Stomach (tissue), 9 donors: ENCODE data around the gene DISC1. TPM values are rescaled to one million over a fixed set of nuclear protein-coding genes. Genes with fewer than 3 reads are reported as not detected.
"Not testable (repeated sequence)": the region's sequence is repeated elsewhere in the genome, so short reads cannot be mapped to it uniquely, and the experiment has no call there.

ENCODE experiments used
- DNase-seq, 2 donors: peaks; one replicate each; pipeline versions ENCODE4 v3.0.0 to v3.0.0-alpha.2; 2013 to 2019
- H3K27ac ChIP-seq, 5 donors: fragments of 200-600 bp in 4 of 5; sonication (generic) in 4 of 5; one replicate each; pipeline ENCODE4 v1.5.1; 2013 to 2019; ENCODE audit warnings: mild to moderate bottlenecking in 1 of 5, moderate library complexity in 1 of 5
- H3K27me3 ChIP-seq, 3 donors: fragments of 200-600 bp; sonication (generic); one replicate each; pipeline ENCODE4 v1.5.1; 2017 to 2019; ENCODE audit warnings: mixed run types in 1 of 3
- H3K36me3 ChIP-seq, 4 donors: fragments of 200-600 bp; sonication (generic); 1 replicate in 3 of 4; 2 replicates in 1 of 4; pipeline ENCODE4 v1.5.1; 2016 to 2019
- H3K4me1 ChIP-seq, 4 donors: fragments of 200-600 bp; sonication (generic); one replicate each; pipeline ENCODE4 v1.5.1; 2016 to 2019
- H3K4me3 ChIP-seq, 4 donors: fragments of 200-600 bp; sonication (generic) in 3 of 4; one replicate each; pipeline ENCODE4 v1.5.1; 2016 to 2019; ENCODE audit warnings: mild to moderate bottlenecking in 1 of 4
- H3K9me3 ChIP-seq, 4 donors: fragments of 200-600 bp; sonication (generic); one replicate each; pipeline ENCODE4 v1.5.1; 2016 to 2019
- CTCF ChIP-seq, 7 experiments: fragments of 450-650 bp in 4 of 7; fragments of 200-600 bp in 3 of 7; sonication (generic) in 3 of 7; IDR thresholded peaks; one replicate each; pipeline ENCODE4 v1.5.1; 2016 to 2019; ENCODE audit warnings: antibody characterized with exemption in 7 of 7, control low read depth in 2 of 7, mild to moderate bottlenecking in 1 of 7
- EP300 ChIP-seq: sonication (generic); formaldehyde crosslinking; IDR thresholded peaks from one replicate; pipeline ENCODE4 v1.6.1; 2017; ENCODE audit warnings: antibody characterized with exemption
- POLR2A ChIP-seq, 4 donors: fragments of 450-650 bp; IDR thresholded peaks; one replicate each; pipeline ENCODE4 v1.6.1; 2016; ENCODE audit warnings: antibody characterized with exemption in 4 of 4, control low read depth in 2 of 4, mild to moderate bottlenecking in 1 of 4, moderate library complexity in 1 of 4
- POLR2AphosphoS5 ChIP-seq, 3 donors: sonication (generic); formaldehyde crosslinking; IDR thresholded peaks; one replicate each; pipeline ENCODE4 v1.6.1; 2016; ENCODE audit warnings: antibody characterized with exemption in 3 of 3
- WGBS, 5 donors: extraction: QIAGEN DNeasy Blood & Tissue Kit in 3 of 5; methylation state at CpG; one replicate each; pipeline versions ENCODE4 v1.1.5 to v1.1.7; 2013 to 2018; 5-methylcytosine and 5-hydroxymethylcytosine counted together
- intact Hi-C: fragments of 100-400 bp; cut with DNase I; formaldehyde crosslinking; loops from one replicate; pipeline ENCODE4 v1.15.1; 2023; ENCODE audit warnings: low total_unique reads
- polyA plus RNA-seq, 3 donors: library from polyadenylated mRNA; stranded (reverse); fragments of 200-250 nt; gene quantifications; one replicate each; pipeline ENCODE4 v1.2.3, GENCODE V29; 2013
- total RNA-seq, 5 donors: library from RNA; depleted of rRNA; stranded (reverse); fragments of >200 nt; gene quantifications; one replicate each; pipeline versions ENCODE4 v1.1.0 to v1.2.3, GENCODE V29; 2014 to 2016
- donor health status: healthy with polysubstance abuse.
- donor health status: Bipolar disorder and iron deficiency.
- donor health status: healthy.

DISC1 gene
- total and polyA plus RNA-seq, 8 donors: 0.43 to 29.8 (median 1.6) TPM

GRCh38 chr1:231761747-231762541 is 135.4 kb downstream of the DISC1 start:
- 58 to 77% (median 63%) methylated on average over 6 of the region's 6 CpGs for WGBS, 5 donors
- intact Hi-C loops: no loop called here
- TF ChIP-seq EP300: no peak
- no peak for TF ChIP-seq POLR2AphosphoS5 (IDR thresholded peaks at IDR 0.05)
- no peak for TF ChIP-seq CTCF (IDR thresholded peaks at IDR 0.05)

GRCh38 chr1:231763456-231763855 is 136.9 kb downstream of the DISC1 start:
- Histone ChIP-seq H3K36me3 (peaks cover 0 to 5% (median 0%) of the 10 kb centered on the region in 4 donors), H3K4me1 (no peaks in the 10 kb centered on the region), H3K27me3 (no peaks in the 10 kb centered on the region), H3K4me3 (no peak overlapping the region), H3K9me3 (no peaks in the 10 kb centered on the region), H3K27ac (no peak overlapping the region)
- no peak for DNase-seq
- TF ChIP-seq CTCF (IDR thresholded peaks at IDR 0.05): no peak
- no peak for TF ChIP-seq EP300
- TF ChIP-seq POLR2AphosphoS5 (IDR thresholded peaks at IDR 0.05): no peak
- TF ChIP-seq POLR2A (IDR thresholded peaks at IDR 0.05): no peak
- intact Hi-C loops: no loop called here
- 76 to 94% (median 90%) methylated on average over 2 of the region's 2 CpGs for WGBS, 5 donors

More at GRCh38 chr1:231761747-231762541, 135.4 kb downstream of the DISC1 start:
- DNase-seq: no peak
- Histone ChIP-seq H3K9me3 (no peaks in the 10 kb centered on the region), H3K27me3 (no peaks in the 10 kb centered on the region), H3K4me3 (no peak overlapping the region), H3K36me3 (no peaks in the 10 kb centered on the region), H3K27ac (no peak overlapping the region), H3K4me1 (no peaks in the 10 kb centered on the region)

- intact Hi-C loops, H3K4me3 ChIP-seq, DNase-seq, H3K27ac ChIP-seq, H3K4me1 ChIP-seq, H3K9me3 ChIP-seq, H3K36me3 ChIP-seq, H3K27me3 ChIP-seq: not testable (repeated sequence)
- 87 to 95% (median 93%) methylated on average over 7 of the region's 7 CpGs for WGBS, 5 donors
These were observed 139.2 kb downstream of the DISC1 start for GRCh38 chr1:231765825-231766224.

GRCh38 chr1:231767471-231767870 is 140.9 kb downstream of the DISC1 start:
- DNase-seq: no peak
- intact Hi-C loops: no loop called here

GRCh38 chr1:231768416-231768815 is 141.8 kb downstream of the DISC1 start:
- Histone ChIP-seq H3K36me3 (peaks cover 0 to 23% (median 10%) of the 10 kb centered on the region in 4 donors), H3K9me3 (no peaks in the 10 kb centered on the region), H3K27me3 (no peaks in the 10 kb centered on the region), H3K4me3 (no peak overlapping the region), H3K4me1 (no peaks in the 10 kb centered on the region), H3K27ac (no peak overlapping the region)
- no peak for TF ChIP-seq POLR2AphosphoS5 (IDR thresholded peaks at IDR 0.05)
- no peak for TF ChIP-seq EP300
- no peak for TF ChIP-seq POLR2A (IDR thresholded peaks at IDR 0.05)
- no peak for TF ChIP-seq CTCF (IDR thresholded peaks at IDR 0.05)
- DNase-seq: no peak
- intact Hi-C loops: no loop called here
- WGBS, 5 donors: 57 to 88% (median 78%) methylated on average over 1 of the region's 1 CpG

More at GRCh38 chr1:231767471-231767870, 140.9 kb downstream of the DISC1 start:
- Histone ChIP-seq H3K4me1 (no peaks in the 10 kb centered on the region), H3K9me3 (no peaks in the 10 kb centered on the region), H3K4me3 (no peak overlapping the region), H3K27ac (no peak overlapping the region), H3K36me3 (peaks cover 0 to 19% (median 10%) of the 10 kb centered on the region in 4 donors), H3K27me3 (no peaks in the 10 kb centered on the region)
- TF ChIP-seq EP300 (no peak), POLR2AphosphoS5 (IDR thresholded peaks at IDR 0.05) (no peak), POLR2A (IDR thresholded peaks at IDR 0.05) (no peak)
- WGBS, 5 donors: 78 to 91% (median 88%) methylated on average over 4 of the region's 4 CpGs
